GM18526 (cell line): ENCODE measurements around the gene TBC1D14.

ENCODE experiments used
- POLR2A ChIP-seq: IDR thresholded peaks from 3 replicates; pipeline ENCODE4 v1.6.1; 2011; ENCODE audit not compliant: insufficient read length; ENCODE audit errors: extremely low read depth

Gene TBC1D14

GRCh38 chr4:6929812-6930464 lies 20.3 kb downstream of the TBC1D14 start:
- no peak for TF ChIP-seq POLR2A

- TF ChIP-seq POLR2A = no peak
Measured at GRCh38 chr4:6932475-6932874, 22.8 kb downstream of the TBC1D14 start.

GRCh38 chr4:6932918-6933317 lies 23.3 kb downstream of the TBC1D14 start:
- TF ChIP-seq POLR2A = no peak

GRCh38 chr4:6933691-6934430 lies 24.2 kb downstream of the TBC1D14 start:
- no peak for TF ChIP-seq POLR2A

GRCh38 chr4:6935965-6936364 lies 26.3 kb downstream of the TBC1D14 start:
- no peak for TF ChIP-seq POLR2A

GRCh38 chr4:6937201-6937600 lies 27.6 kb downstream of the TBC1D14 start:
- TF ChIP-seq POLR2A = no peak

GRCh38 chr4:6937754-6938153 lies 28.1 kb downstream of the TBC1D14 start:
- no peak for TF ChIP-seq POLR2A

- TF ChIP-seq POLR2A = no peak
Measured at GRCh38 chr4:6938237-6938636, 28.6 kb downstream of the TBC1D14 start.

- no peak for TF ChIP-seq POLR2A
Measured at GRCh38 chr4:6938647-6939271, 29.1 kb downstream of the TBC1D14 start.

GRCh38 chr4:6939761-6940743 lies 30.4 kb downstream of the TBC1D14 start:
- no peak for TF ChIP-seq POLR2A

- no peak for TF ChIP-seq POLR2A
Measured at GRCh38 chr4:6940744-6941137, 31.1 kb downstream of the TBC1D14 start.

GRCh38 chr4:6941796-6942195 lies 32.2 kb downstream of the TBC1D14 start:
- no peak for TF ChIP-seq POLR2A

GRCh38 chr4:6942238-6942800 lies 32.7 kb downstream of the TBC1D14 start:
- TF ChIP-seq POLR2A = no peak

- no peak for TF ChIP-seq POLR2A
Measured at GRCh38 chr4:6943012-6943884, 33.6 kb downstream of the TBC1D14 start.
